HL-60 (cell line): ENCODE measurements around the gene GRK1.

ENCODE experiments used
- DNase-seq, 2 experiments: peaks; one replicate each; pipeline ENCODE4 v3.0.0-alpha.2; 2010 to 2020; ENCODE audit warnings: low read depth in 1 of 2, low spot score in 1 of 2
- H3K27ac ChIP-seq: fragments of 250-450 bp; sonication (Bioruptor Pico); replicated peaks from 2 replicates; pipeline ENCODE4 v1.5.1; 2020; ENCODE audit warnings: mild to moderate bottlenecking, moderate library complexity
- H3K27me3 ChIP-seq: fragments of 250-450 bp; sonication (Bioruptor Pico); 2 replicates; pipeline ENCODE4 v1.5.1; 2021; ENCODE audit warnings: mild to moderate bottlenecking, moderate library complexity; ENCODE audit not compliant: insufficient read depth, poor library complexity, severe bottlenecking
- H3K4me3 ChIP-seq: replicated peaks from 2 replicates; pipeline ENCODE4 v1.5.1; 2011; ENCODE audit warnings: mild to moderate bottlenecking, control low read depth, low read length; ENCODE audit not compliant: insufficient read depth
- CTCF ChIP-seq: IDR thresholded peaks from one replicate; pipeline ENCODE4 v1.5.1; 2011; ENCODE audit warnings: low read length, control low read depth, inconsistent platforms; ENCODE audit not compliant: insufficient read depth
- GABPA ChIP-seq: IDR thresholded peaks from 2 replicates; pipeline ENCODE4 v1.6.1; 2012; ENCODE audit warnings: low read depth
- POLR2AphosphoS5 ChIP-seq: IDR thresholded peaks from 2 replicates; pipeline ENCODE4 v1.6.1; 2012; ENCODE audit warnings: low read depth
- SPI1 ChIP-seq: IDR thresholded peaks from 2 replicates; pipeline ENCODE4 v1.6.1; 2012; ENCODE audit warnings: low read depth, mild to moderate bottlenecking, borderline replicate concordance
- TF ChIP-seq, protein P1 (sequence below): IDR thresholded peaks from 2 replicates; pipeline ENCODE4 v1.6.1; 2012; ENCODE audit warnings: low read depth; ENCODE audit not compliant: insufficient replicate concordance

The GRK1 gene

DNA sequence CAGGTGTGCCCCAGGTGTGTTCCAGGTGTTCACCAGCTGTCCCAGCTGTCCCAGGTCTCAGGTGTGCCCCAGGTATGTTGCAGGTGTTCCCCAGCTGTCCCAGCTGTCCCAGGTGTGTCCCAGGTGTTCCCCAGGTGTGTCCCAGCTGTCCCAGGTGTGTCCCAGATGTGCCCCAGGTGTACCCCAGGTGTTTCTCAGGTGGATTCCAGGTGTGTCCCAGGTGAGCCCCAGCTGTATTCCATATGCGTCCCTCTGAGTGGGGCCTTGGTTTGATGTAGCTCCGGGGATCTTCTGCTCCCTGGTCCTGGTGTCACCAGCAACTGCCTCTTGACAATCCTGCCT is 719 bp upstream of the GRK1 start:
- DNase-seq, result no peak
- Histone ChIP-seq H3K27me3 (no peaks in the 10 kb centered on the region), H3K27ac (no peak overlapping the region), H3K4me3 (no peak overlapping the region)
- TF ChIP-seq GABPA, result no peak
- no peak for TF ChIP-seq POLR2AphosphoS5
- TF ChIP-seq, protein P1, sequence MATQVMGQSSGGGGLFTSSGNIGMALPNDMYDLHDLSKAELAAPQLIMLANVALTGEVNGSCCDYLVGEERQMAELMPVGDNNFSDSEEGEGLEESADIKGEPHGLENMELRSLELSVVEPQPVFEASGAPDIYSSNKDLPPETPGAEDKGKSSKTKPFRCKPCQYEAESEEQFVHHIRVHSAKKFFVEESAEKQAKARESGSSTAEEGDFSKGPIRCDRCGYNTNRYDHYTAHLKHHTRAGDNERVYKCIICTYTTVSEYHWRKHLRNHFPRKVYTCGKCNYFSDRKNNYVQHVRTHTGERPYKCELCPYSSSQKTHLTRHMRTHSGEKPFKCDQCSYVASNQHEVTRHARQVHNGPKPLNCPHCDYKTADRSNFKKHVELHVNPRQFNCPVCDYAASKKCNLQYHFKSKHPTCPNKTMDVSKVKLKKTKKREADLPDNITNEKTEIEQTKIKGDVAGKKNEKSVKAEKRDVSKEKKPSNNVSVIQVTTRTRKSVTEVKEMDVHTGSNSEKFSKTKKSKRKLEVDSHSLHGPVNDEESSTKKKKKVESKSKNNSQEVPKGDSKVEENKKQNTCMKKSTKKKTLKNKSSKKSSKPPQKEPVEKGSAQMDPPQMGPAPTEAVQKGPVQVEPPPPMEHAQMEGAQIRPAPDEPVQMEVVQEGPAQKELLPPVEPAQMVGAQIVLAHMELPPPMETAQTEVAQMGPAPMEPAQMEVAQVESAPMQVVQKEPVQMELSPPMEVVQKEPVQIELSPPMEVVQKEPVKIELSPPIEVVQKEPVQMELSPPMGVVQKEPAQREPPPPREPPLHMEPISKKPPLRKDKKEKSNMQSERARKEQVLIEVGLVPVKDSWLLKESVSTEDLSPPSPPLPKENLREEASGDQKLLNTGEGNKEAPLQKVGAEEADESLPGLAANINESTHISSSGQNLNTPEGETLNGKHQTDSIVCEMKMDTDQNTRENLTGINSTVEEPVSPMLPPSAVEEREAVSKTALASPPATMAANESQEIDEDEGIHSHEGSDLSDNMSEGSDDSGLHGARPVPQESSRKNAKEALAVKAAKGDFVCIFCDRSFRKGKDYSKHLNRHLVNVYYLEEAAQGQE, result no peak

DNA sequence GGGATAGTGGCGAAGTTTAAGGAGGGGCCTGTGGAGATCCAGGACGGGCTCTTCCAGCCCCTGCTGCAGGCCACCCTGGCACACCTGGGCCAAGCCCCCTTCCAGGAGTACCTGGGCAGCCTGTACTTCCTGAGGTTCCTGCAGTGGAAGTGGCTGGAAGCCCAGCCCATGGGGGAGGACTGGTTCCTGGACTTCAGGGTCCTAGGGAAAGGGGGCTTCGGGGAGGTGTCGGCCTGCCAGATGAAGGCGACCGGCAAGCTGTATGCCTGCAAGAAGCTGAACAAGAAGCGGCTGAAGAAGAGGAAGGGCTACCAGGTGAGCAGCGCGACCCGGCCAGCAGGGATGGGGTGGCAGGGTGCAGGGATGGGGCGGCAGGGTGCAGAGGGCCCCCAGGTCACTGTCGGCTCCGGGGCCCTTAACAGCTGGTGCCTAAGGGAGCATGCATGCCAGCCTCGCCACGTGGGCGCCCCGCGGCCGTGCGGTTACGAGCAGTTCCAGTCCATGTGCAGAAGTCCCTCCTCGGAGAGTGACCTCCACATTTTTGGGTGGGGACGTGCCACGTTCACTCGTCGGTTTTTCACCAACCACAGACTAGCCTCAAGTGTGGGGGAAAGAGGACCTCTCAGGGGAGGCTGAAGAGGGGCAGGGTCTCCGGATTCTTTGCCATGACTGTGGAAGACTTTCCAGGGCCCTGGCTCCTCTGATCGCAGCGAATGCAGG is 912 bp downstream of the GRK1 start:
- no peak overlapping the region for H3K27ac ChIP-seq
- no peak for DNase-seq
- no peak for TF ChIP-seq GABPA
- TF ChIP-seq CTCF, result no peak
- TF ChIP-seq SPI1, result no peak
- TF ChIP-seq, protein P1, result no peak
- no peak for TF ChIP-seq POLR2AphosphoS5
- H3K4me3 ChIP-seq, result no peak overlapping the region
- no peaks in the 10 kb centered on the region for H3K27me3 ChIP-seq

DNA sequence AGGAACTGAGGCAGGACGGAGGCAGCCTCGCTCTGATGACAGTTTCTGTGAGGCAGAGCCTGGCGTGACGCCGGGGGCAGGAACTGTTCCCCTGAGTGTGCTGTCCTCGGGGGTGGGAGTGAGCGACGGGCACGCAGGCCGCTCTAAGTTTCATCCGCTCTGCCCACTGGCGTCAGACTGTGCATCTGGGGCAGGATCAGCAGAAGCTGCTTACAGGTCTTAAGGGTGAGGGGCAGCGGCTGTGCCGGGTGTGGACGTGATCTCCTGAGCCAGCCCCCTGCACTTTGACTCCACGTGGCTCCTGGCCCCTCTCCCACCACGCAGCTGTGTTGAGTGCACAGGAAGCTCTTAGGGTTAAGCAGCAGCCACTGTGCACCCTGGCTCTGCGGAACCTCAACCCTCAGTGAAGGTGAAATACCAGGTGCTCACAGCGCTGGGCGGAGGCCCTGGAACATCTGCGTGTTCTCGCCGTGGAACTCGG is 1.5 kb downstream of the GRK1 start:
- no peak for DNase-seq
- H3K27me3 ChIP-seq, result no peaks in the 10 kb centered on the region
- no peak overlapping the region for H3K4me3 ChIP-seq
- H3K27ac ChIP-seq, result no peak overlapping the region
- no peak for TF ChIP-seq GABPA
- TF ChIP-seq CTCF, result no peak
- TF ChIP-seq, protein P1, result no peak
- no peak for TF ChIP-seq SPI1
- TF ChIP-seq POLR2AphosphoS5, result no peak
